Measurements from ENCODE around the gene ETNK2. TPM values are rescaled to one million over a fixed set of nuclear protein-coding genes. Genes with fewer than 3 reads are reported as not detected.
A peak's percentile ranks its signal among the peaks of the same experiment; 100 is the strongest.
"Not testable (repeated sequence)": the region's sequence is repeated elsewhere in the genome, so short reads cannot be mapped to it uniquely, and the experiment has no call there.

ETNK2 gene
- total RNA-seq, 6 donors from 2014 or later: 3.2 to 8.9 (median 6.0) TPM; not detected in 1

- Histone ChIP-seq H3K9me3 (no peaks in the 10 kb centered on the region), H3K27me3 (no peaks in the 10 kb centered on the region), H3K4me3 (no peak overlapping the region), H3K4me1 (peaks cover 41 to 73% (median 59%) of the 10 kb centered on the region in 4 donors), H3K27ac (peak overlapping the region; percentile 79 to 85 (median 82)), H3K36me3 (no peaks in the 10 kb centered on the region)
- DNase-seq (no peak), ATAC-seq (ENCODE audit: low FRiP score in 2 of 2) (no peak)
- TF ChIP-seq POLR2A (IDR thresholded peaks at IDR 0.05): no peak
- TF ChIP-seq POLR2AphosphoS5 (IDR thresholded peaks at IDR 0.05): no peak
- TF ChIP-seq CTCF (IDR thresholded peaks at IDR 0.05): peak in 1 of 6 experiments; percentile 5
- no peak for TF ChIP-seq EP300 (IDR thresholded peaks at IDR 0.05)
- WGBS, 2 donors: 37 to 43% methylated on average over 12 to 13 of the region's 13 CpGs
Measured at GRCh38 chr1:204102029-204102611, 49.7 kb downstream of the ETNK2 start.

- H3K4me1 ChIP-seq: peaks cover 57 to 78% (median 65%) of the 10 kb centered on the region in 4 donors
- ATAC-seq (ENCODE audit: low FRiP score in 2 of 2); H3K9me3 ChIP-seq; H3K27me3 ChIP-seq; H3K36me3 ChIP-seq; DNase-seq; H3K4me3 ChIP-seq: not testable (repeated sequence)
- WGBS, 2 donors: 77 to 83% methylated on average over 2 of the region's 2 CpGs
- H3K27ac ChIP-seq: peak overlapping the region; percentile 21 to 85 (median 80)
Measured at GRCh38 chr1:204099754-204100153, 52.1 kb downstream of the ETNK2 start.

- H3K36me3 ChIP-seq: no peaks in the 10 kb centered on the region
- no peak for TF ChIP-seq CTCF (IDR thresholded peaks at IDR 0.05)
- TF ChIP-seq POLR2A (IDR thresholded peaks at IDR 0.05): no peak
- no peak for TF ChIP-seq POLR2AphosphoS5 (IDR thresholded peaks at IDR 0.05)
- DNase-seq (no peak), ATAC-seq (ENCODE audit: low FRiP score in 2 of 2) (no peak)
- no peaks in the 10 kb centered on the region for H3K27me3 ChIP-seq
- peak overlapping the region in 3 of 4 donors; percentile 48 to 85 (median 56) for H3K27ac ChIP-seq
- no peak overlapping the region for H3K4me3 ChIP-seq
- whole genome bisulfite sequencing, 2 donors: 85 to 91% methylated on average over 4 of the region's 4 CpGs
- H3K9me3 ChIP-seq: no peaks in the 10 kb centered on the region
- H3K4me1 ChIP-seq: peaks cover 57 to 77% (median 66%) of the 10 kb centered on the region in 4 donors
Measured at GRCh38 chr1:204098683-204099082, 53.2 kb downstream of the ETNK2 start.

GRCh38 chr1:204096931-204097330, 54.9 kb downstream of the ETNK2 start:
- Histone ChIP-seq H3K4me3 (no peak overlapping the region), H3K27me3 (no peaks in the 10 kb centered on the region), H3K9me3 (no peaks in the 10 kb centered on the region), H3K36me3 (no peaks in the 10 kb centered on the region), H3K27ac (peak overlapping the region in 3 of 4 donors; percentile 26 to 70 (median 52)), H3K4me1 (peaks cover 56 to 75% (median 66%) of the 10 kb centered on the region in 4 donors)
- 69 to 75% methylated on average over 3 of the region's 3 CpGs for WGBS, 2 donors
- TF ChIP-seq POLR2AphosphoS5 (IDR thresholded peaks at IDR 0.05): no peak
- TF ChIP-seq EP300 (IDR thresholded peaks at IDR 0.05): no peak
- no peak for TF ChIP-seq POLR2A (IDR thresholded peaks at IDR 0.05)
- ATAC-seq (ENCODE audit: low FRiP score in 2 of 2): no peak
- no peak for DNase-seq

GRCh38 chr1:204094856-204095634, 56.8 kb downstream of the ETNK2 start:
- WGBS, 2 donors: 65% methylated on average over 14 to 15 of the region's 15 CpGs
- peak; percentile 54 to 63 for TF ChIP-seq POLR2AphosphoS5 (IDR thresholded peaks at IDR 0.05)
- no peak for TF ChIP-seq CTCF (IDR thresholded peaks at IDR 0.05)
- peak in 1 of 4 donors; percentile 25 for TF ChIP-seq EP300 (IDR thresholded peaks at IDR 0.05)
- ATAC-seq (ENCODE audit: low FRiP score in 2 of 2) (peak; percentile 20 to 50), DNase-seq (peak in 1 of 2 donors; percentile 62)
- no peaks in the 10 kb centered on the region for H3K9me3 ChIP-seq
- peaks cover 61 to 75% (median 65%) of the 10 kb centered on the region in 4 donors for H3K4me1 ChIP-seq
- no peaks in the 10 kb centered on the region for H3K36me3 ChIP-seq
- peak overlapping the region in 3 of 4 donors; percentile 73 to 92 (median 92) for H3K27ac ChIP-seq
- H3K4me3 ChIP-seq: no peak overlapping the region
- H3K27me3 ChIP-seq: no peaks in the 10 kb centered on the region

All from upper lobe of left lung (tissue), 6 donors.